ENCODE data around the gene STXBP5. TPM values are rescaled to one million over a fixed set of nuclear protein-coding genes. Genes with fewer than 3 reads are reported as not detected.

The STXBP5 gene
- total RNA-seq, 2 experiments from 2014 or later: 11.4 to 11.5 TPM

DNA sequence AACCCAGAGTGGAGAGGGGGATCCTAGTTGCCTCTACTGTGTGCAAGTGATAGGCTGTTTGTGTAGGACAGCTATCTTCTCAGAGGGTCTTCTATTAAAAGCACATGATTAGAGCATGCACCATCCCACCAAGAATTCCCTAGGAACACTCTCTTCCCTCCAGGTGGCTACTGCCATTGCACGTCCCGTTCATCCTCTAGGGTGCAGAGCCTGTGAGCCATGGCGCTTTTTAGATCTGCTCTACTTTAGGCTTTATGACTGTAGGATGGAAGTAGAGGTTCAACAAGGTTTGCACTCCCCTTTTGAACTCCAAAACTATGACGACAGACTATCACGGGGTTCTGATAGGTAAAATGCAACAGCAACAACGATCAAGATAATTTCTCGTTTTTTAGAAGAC lies 213.7 kb downstream of the STXBP5 start:
- no peaks in the 10 kb centered on the region for H3K36me3 Mint-ChIP-seq (ENCODE audit: low read depth)
- peaks cover 7% of the 10 kb centered on the region for H3K27me3 Mint-ChIP-seq
- POLR2A ChIA-PET: no interaction called here
- H3K27ac Mint-ChIP-seq: no peak overlapping the region
- no peak for ATAC-seq
- H3K9me3 Mint-ChIP-seq: no peaks in the 10 kb centered on the region
- H3K4me1 Mint-ChIP-seq (ENCODE audit: low read depth): no peaks in the 10 kb centered on the region
- no peak overlapping the region for H3K4me3 Mint-ChIP-seq
- TF ChIP-seq, protein P1, sequence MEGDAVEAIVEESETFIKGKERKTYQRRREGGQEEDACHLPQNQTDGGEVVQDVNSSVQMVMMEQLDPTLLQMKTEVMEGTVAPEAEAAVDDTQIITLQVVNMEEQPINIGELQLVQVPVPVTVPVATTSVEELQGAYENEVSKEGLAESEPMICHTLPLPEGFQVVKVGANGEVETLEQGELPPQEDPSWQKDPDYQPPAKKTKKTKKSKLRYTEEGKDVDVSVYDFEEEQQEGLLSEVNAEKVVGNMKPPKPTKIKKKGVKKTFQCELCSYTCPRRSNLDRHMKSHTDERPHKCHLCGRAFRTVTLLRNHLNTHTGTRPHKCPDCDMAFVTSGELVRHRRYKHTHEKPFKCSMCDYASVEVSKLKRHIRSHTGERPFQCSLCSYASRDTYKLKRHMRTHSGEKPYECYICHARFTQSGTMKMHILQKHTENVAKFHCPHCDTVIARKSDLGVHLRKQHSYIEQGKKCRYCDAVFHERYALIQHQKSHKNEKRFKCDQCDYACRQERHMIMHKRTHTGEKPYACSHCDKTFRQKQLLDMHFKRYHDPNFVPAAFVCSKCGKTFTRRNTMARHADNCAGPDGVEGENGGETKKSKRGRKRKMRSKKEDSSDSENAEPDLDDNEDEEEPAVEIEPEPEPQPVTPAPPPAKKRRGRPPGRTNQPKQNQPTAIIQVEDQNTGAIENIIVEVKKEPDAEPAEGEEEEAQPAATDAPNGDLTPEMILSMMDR (IDR thresholded peaks at IDR 0.05): no peak
- CTCF ChIA-PET: no interaction called here
- intact Hi-C loops (cut with micrococcal nuclease): no loop called here
- no peak for DNase-seq

DNA sequence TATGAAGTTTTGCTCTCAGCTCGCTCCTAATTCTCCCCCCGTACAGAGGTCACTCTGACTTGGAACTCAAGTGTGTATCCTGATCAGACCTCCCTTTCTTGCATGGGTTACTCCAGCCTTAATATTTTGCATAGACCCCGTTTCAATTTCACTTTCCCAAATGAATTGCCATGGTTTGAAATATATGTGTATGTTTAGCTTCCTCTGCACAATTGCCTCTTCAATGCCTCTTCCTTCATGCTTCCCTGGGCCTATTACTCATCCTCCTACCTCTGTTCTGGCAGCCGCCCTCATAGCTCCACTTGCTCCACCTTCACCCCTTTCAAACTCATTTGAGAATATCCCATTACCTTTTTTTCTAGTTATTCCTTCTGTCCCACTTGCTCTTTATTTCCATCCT lies 214.3 kb downstream of the STXBP5 start:
- H3K4me3 Mint-ChIP-seq: no peak overlapping the region
- TF ChIP-seq, protein P1 (IDR thresholded peaks at IDR 0.05): no peak
- CTCF ChIA-PET: no interaction called here

DNA sequence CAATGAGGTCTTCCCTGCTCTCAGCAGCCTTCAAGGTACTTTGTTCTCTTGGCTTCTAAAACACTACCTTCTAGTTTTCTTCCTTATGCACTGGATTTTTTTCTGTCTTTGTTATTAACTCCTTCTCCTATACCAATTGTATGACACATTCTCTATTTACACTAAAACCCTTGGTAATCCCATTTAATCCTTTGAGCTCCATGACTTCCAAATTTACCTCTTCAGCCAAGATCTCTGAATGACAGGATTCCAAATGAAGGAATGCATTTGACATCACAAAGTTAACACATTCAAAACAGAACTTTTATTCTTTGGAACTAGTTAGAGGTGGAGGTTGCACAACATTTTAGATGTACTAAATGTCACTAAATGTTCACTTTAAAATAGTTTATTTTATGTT lies 217.7 kb downstream of the STXBP5 start:
- ChIA-PET POLR2A (no interaction called here), CTCF (no interaction called here)
- TF ChIP-seq, protein P1 (IDR thresholded peaks at IDR 0.05): no peak
- intact Hi-C loops (cut with micrococcal nuclease): no loop called here
- Mint-ChIP-seq H3K27me3 (peaks cover 4% of the 10 kb centered on the region), H3K9me3 (peaks cover 5% of the 10 kb centered on the region), H3K36me3 (ENCODE audit: low read depth) (peaks cover 1% of the 10 kb centered on the region), H3K27ac (no peak overlapping the region), H3K4me3 (no peak overlapping the region), H3K4me1 (ENCODE audit: low read depth) (no peaks in the 10 kb centered on the region)
- no peak for ATAC-seq
- no peak for DNase-seq

More for the DNA sequence above, 214.3 kb downstream of the STXBP5 start:
- intact Hi-C loops (cut with micrococcal nuclease): no loop called here
- POLR2A ChIA-PET: no interaction called here
- no peak for ATAC-seq
- Mint-ChIP-seq H3K4me1 (ENCODE audit: low read depth) (no peaks in the 10 kb centered on the region), H3K27me3 (peaks cover 5% of the 10 kb centered on the region), H3K36me3 (ENCODE audit: low read depth) (no peaks in the 10 kb centered on the region), H3K9me3 (peaks cover 3% of the 10 kb centered on the region), H3K27ac (no peak overlapping the region)
- no peak for DNase-seq

DNA sequence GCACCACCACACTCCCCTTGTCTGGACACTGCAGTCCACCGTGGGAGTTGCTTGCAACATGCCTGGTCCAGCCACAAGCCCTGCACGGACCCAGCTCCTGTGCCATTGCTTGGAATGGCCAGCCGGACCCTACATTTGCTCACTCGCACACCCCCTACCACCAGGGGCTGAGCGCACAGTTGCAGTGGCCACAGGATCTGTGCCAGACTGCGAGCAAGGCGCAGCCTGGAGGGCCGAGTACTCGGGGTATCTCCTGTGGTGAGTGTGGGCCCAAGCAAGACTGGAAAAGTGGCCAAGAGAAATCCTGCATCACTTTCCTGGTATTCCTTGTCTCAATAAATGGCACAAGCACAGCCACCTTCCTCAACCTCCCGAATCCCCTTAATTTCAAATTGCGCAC lies 218.9 kb downstream of the STXBP5 start:
- intact Hi-C loops (cut with micrococcal nuclease): no loop called here
- DNase-seq (no peak), ATAC-seq (no peak)
- no peaks in the 10 kb centered on the region for H3K4me1 Mint-ChIP-seq (ENCODE audit: low read depth)
- H3K9me3 Mint-ChIP-seq: peaks cover 5% of the 10 kb centered on the region
- CTCF ChIA-PET: no interaction called here
- no peak overlapping the region for H3K4me3 Mint-ChIP-seq
- H3K36me3 Mint-ChIP-seq (ENCODE audit: low read depth): peaks cover 1% of the 10 kb centered on the region
- TF ChIP-seq, protein P1 (IDR thresholded peaks at IDR 0.05): no peak
- POLR2A ChIA-PET: no interaction called here
- no peak overlapping the region for H3K27ac Mint-ChIP-seq
- peaks cover 4% of the 10 kb centered on the region for H3K27me3 Mint-ChIP-seq

DNA sequence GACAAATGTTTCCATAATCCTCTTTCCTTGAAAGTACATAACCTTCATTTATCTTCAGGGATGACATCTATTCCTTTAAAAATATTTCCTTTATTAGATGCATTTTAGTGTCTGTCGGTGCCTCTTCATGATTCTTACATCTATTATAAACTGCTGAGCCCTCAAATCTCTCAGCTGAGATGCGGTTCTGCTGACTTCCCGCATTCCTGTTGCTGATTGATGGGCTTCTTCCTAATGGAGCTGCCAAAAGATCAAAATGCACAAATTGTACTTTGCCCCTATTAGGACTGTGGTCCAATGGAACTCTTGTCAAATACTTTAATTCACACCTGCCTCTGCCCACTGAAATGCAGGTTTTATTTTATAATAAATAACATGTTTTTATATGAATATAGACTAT lies 225.6 kb downstream of the STXBP5 start:
- no peak for ATAC-seq
- no peak overlapping the region for H3K27ac Mint-ChIP-seq
- no peaks in the 10 kb centered on the region for H3K9me3 Mint-ChIP-seq
- H3K27me3 Mint-ChIP-seq: no peaks in the 10 kb centered on the region
- intact Hi-C loops (cut with micrococcal nuclease): no loop called here
- H3K36me3 Mint-ChIP-seq (ENCODE audit: low read depth): no peaks in the 10 kb centered on the region
- DNase-seq: no peak
- no peak overlapping the region for H3K4me3 Mint-ChIP-seq
- no peaks in the 10 kb centered on the region for H3K4me1 Mint-ChIP-seq (ENCODE audit: low read depth)
- TF ChIP-seq, protein P1 (IDR thresholded peaks at IDR 0.05): no peak
- CTCF ChIA-PET: no interaction called here
- POLR2A ChIA-PET: no interaction called here

All from activated CD8-positive, alpha-beta T cell treated with anti-CD3 and anti-CD28 coated beads for 36 hours (primary cell).